Stomach smooth muscle (tissue), 2 donors: ENCODE data around the gene CRY1.

Experiments
- H3K27ac ChIP-seq: one replicate; pipeline ENCODE4 v1.7.0; 2013; ENCODE audit warnings: mild to moderate bottlenecking, low read length, inconsistent platforms
- H3K27me3 ChIP-seq, 2 donors: one replicate each; pipeline ENCODE4 v1.7.0; 2013; ENCODE audit warnings: low read length in 2 of 2; ENCODE audit not compliant: insufficient read depth in 2 of 2, control insufficient read depth in 1 of 2
- H3K36me3 ChIP-seq, 2 donors: one replicate each; pipeline ENCODE4 v1.7.0; 2013; ENCODE audit warnings: low read length in 2 of 2; ENCODE audit not compliant: control insufficient read depth in 2 of 2, insufficient read depth in 2 of 2
- H3K4me1 ChIP-seq: one replicate; pipeline ENCODE4 v1.7.0; 2013; ENCODE audit warnings: low read length; ENCODE audit not compliant: control insufficient read depth, insufficient read depth
- H3K4me3 ChIP-seq, 2 donors: one replicate each; pipeline ENCODE4 v1.7.0; 2013; ENCODE audit warnings: low read length in 2 of 2
- H3K9ac ChIP-seq, 2 donors: one replicate each; pipeline ENCODE4 v1.7.0; 2013; ENCODE audit warnings: low read length in 2 of 2, mild to moderate bottlenecking in 1 of 2
- H3K9me3 ChIP-seq, 2 donors: one replicate each; pipeline ENCODE4 v1.7.0; 2013; ENCODE audit warnings: low read length in 2 of 2; ENCODE audit not compliant: control insufficient read depth in 2 of 2
- donor health status: healthy.
- donor health status: Pancreatic carcinoma.

Gene CRY1

GRCh38 chr12:106984588-106985137, 108.7 kb downstream of the CRY1 start:
- Histone ChIP-seq H3K36me3 (peaks cover 4 to 5% of the 10 kb centered on the region in 2 donors), H3K27me3 (no peaks in the 10 kb centered on the region), H3K4me3 (no peak overlapping the region), H3K9me3 (no peaks in the 10 kb centered on the region), H3K9ac (no peak overlapping the region), H3K4me1 (peaks cover 24% of the 10 kb centered on the region), H3K27ac (no peak overlapping the region)

- H3K4me1 ChIP-seq, result peaks cover 19% of the 10 kb centered on the region
- H3K27ac ChIP-seq, result no peak overlapping the region
- H3K4me3 ChIP-seq, result no peak overlapping the region
- peaks cover 4 to 5% of the 10 kb centered on the region in 2 donors for H3K36me3 ChIP-seq
- H3K9me3 ChIP-seq, result no peaks in the 10 kb centered on the region
- H3K27me3 ChIP-seq, result no peaks in the 10 kb centered on the region
- no peak overlapping the region for H3K9ac ChIP-seq
Measured at GRCh38 chr12:106982229-106982628, 111.1 kb downstream of the CRY1 start.

DNA sequence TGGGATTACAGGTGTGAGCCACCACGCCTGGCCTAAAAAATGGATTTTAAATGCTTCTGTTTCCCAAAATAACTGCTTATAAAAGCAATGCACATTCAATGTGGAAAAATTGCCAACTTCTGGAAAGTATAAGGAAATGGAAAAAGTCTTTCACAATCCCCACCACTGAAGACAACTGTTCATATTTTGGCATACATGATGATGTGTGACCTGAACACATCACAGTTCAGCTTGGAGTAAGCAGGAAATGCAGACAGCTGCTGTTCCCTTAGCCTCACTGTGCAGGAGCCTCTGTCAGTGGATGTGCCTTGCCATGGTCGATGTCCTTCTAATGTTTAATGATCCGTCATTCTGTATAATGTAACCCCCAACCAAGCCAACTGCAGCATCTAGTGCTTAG, 111.6 kb downstream of the CRY1 start:
- H3K4me1 ChIP-seq, result peaks cover 21% of the 10 kb centered on the region
- H3K27me3 ChIP-seq, result no peaks in the 10 kb centered on the region
- H3K9me3 ChIP-seq, result no peaks in the 10 kb centered on the region
- H3K4me3 ChIP-seq, result no peak overlapping the region
- H3K36me3 ChIP-seq, result peaks cover 4 to 5% of the 10 kb centered on the region in 2 donors
- no peak overlapping the region for H3K27ac ChIP-seq
- no peak overlapping the region for H3K9ac ChIP-seq

DNA sequence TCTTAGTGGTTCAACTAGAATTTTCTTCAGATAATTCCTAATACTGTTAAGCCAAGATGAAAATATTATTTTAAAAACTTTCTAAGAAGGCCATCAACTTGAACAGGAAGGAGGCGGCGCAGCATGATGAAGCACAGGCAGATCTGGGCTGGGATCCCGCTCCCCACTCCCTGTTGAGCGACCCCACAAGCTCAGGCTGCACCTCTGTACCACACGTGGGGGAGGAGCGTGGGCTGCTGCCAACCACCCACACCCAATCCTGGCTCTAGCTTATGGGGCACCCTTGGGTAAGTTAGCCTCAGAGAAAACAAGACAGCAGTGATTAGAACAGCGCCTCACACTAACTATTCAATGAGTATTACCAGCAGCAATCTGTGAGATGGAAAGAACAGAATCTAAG, 112.4 kb downstream of the CRY1 start:
- Histone ChIP-seq H3K27ac (no peak overlapping the region), H3K4me3 (no peak overlapping the region), H3K4me1 (peaks cover 21% of the 10 kb centered on the region), H3K27me3 (no peaks in the 10 kb centered on the region), H3K9ac (no peak overlapping the region), H3K9me3 (no peaks in the 10 kb centered on the region), H3K36me3 (peaks cover 4 to 5% of the 10 kb centered on the region in 2 donors)

DNA sequence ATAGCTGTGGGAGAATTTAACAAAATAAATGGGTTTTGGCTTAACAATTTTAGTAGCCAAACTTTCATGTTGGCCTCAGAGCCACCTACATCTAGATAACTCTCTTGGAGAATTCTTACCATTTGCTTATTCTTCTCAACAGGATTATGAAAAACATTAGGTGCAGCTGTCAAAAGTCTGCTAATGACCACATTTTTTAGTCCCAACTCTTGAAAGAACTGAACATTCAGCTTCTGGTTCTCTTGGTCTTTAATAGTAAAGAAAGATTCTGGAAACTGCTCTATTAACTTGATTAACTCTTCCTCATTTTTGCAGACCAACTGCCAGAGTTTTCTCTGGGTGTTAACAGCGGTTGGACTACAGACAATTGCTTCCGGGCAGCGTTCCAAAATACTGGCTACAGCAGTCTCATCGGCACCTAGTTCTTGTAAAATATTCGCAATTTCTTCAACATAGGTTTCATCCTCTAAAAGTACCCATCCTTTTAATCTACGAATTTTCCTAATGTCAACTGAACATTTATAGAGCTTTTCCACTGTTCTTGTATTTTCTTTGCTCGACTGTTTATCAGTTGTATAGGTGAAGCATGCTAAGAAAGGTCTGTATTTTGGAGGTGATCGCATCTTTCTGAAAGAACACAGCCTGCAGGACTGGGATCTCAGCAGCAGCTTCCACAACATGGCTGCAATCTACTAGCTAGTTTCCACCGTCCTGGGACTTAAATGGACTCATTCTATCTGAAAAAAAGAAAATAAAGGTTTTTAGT, 115.1 kb downstream of the CRY1 start:
- H3K36me3 ChIP-seq, result peaks cover 0 to 4% of the 10 kb centered on the region in 2 donors
- peak overlapping the region in 1 of 2 donors; percentile 38 for H3K4me3 ChIP-seq
- H3K27me3 ChIP-seq, result no peaks in the 10 kb centered on the region
- no peak overlapping the region for H3K27ac ChIP-seq
- no peaks in the 10 kb centered on the region for H3K9me3 ChIP-seq
- peaks cover 12% of the 10 kb centered on the region for H3K4me1 ChIP-seq
- no peak overlapping the region for H3K9ac ChIP-seq

DNA sequence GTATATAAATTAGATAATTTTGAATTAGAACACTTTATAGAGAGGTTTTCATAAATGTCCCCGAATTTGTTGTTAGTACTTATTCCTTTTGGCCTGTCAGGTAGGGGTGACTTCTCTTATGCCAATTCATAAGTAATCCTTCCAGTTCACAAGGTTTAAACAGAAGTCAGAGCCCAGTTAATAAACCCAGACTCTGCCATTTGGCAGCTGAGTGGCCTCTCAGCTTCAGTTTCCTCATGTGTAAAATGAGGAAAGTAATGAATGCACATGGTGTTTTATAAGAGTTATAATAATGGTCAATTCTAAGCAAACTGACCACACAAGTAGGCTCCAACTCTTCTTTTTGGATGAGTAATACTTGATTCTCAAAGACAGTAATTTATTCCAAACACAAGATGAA, 116.7 kb downstream of the CRY1 start:
- Histone ChIP-seq H3K9me3 (no peaks in the 10 kb centered on the region), H3K36me3 (peaks cover 0 to 3% of the 10 kb centered on the region in 2 donors), H3K9ac (no peak overlapping the region), H3K27ac (peak overlapping the region; percentile 43), H3K27me3 (no peaks in the 10 kb centered on the region), H3K4me3 (no peak overlapping the region), H3K4me1 (peaks cover 12% of the 10 kb centered on the region)

- Histone ChIP-seq H3K9me3 (no peaks in the 10 kb centered on the region), H3K9ac (no peak overlapping the region), H3K36me3 (peaks cover 3 to 8% of the 10 kb centered on the region in 2 donors), H3K27me3 (no peaks in the 10 kb centered on the region), H3K4me1 (peaks cover 12% of the 10 kb centered on the region), H3K4me3 (peak overlapping the region in 1 of 2 donors; percentile 3), H3K27ac (peak overlapping the region; percentile 53)
Measured at GRCh38 chr12:106975993-106976658, 117.2 kb downstream of the CRY1 start.

GRCh38 chr12:106975098-106975497, 118.3 kb downstream of the CRY1 start:
- no peaks in the 10 kb centered on the region for H3K27me3 ChIP-seq
- H3K4me3 ChIP-seq, result no peak overlapping the region
- H3K27ac ChIP-seq, result no peak overlapping the region
- no peaks in the 10 kb centered on the region for H3K9me3 ChIP-seq
- peaks cover 12% of the 10 kb centered on the region for H3K4me1 ChIP-seq
- H3K36me3 ChIP-seq, result peaks cover 6 to 10% of the 10 kb centered on the region in 2 donors
- no peak overlapping the region for H3K9ac ChIP-seq

DNA sequence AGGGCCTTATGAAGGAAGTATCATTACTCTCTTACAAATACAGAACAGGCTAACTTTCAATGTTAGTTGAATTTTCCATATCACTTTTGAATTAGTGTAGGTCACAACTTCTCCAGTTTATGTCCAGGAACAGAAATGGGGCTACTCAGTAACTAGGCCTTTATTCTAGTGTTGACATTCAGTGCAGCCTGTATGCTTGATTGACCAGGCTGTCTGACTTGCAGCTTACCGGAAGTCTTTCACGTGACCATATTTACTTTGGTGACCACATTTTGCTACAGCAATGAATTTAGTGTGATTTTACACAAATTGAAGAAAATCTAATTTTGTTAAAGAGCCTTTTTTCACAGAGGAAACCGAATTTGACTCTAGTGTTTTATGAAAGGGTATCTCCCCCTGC, 118.8 kb downstream of the CRY1 start:
- no peak overlapping the region for H3K4me3 ChIP-seq
- peaks cover 12% of the 10 kb centered on the region for H3K4me1 ChIP-seq
- H3K27ac ChIP-seq, result no peak overlapping the region

GRCh38 chr12:106973545-106973944, 119.8 kb downstream of the CRY1 start:
- H3K9ac ChIP-seq, result no peak overlapping the region
- no peak overlapping the region for H3K4me3 ChIP-seq
- peaks cover 8% of the 10 kb centered on the region for H3K4me1 ChIP-seq
- H3K27ac ChIP-seq, result no peak overlapping the region
- H3K27me3 ChIP-seq, result no peaks in the 10 kb centered on the region
- no peaks in the 10 kb centered on the region for H3K9me3 ChIP-seq
- peaks cover 6 to 10% of the 10 kb centered on the region in 2 donors for H3K36me3 ChIP-seq

More for the DNA sequence above, 118.8 kb downstream of the CRY1 start:
- Histone ChIP-seq H3K9me3 (no peaks in the 10 kb centered on the region), H3K9ac (no peak overlapping the region), H3K36me3 (peaks cover 6 to 10% of the 10 kb centered on the region in 2 donors), H3K27me3 (no peaks in the 10 kb centered on the region)
